Activated CD4-positive, CD25-positive, alpha-beta regulatory T cell (primary cell): Measurements from ENCODE around the gene AGMAT.
"Not testable (repeated sequence)": the region's sequence is repeated elsewhere in the genome, so short reads cannot be mapped to it uniquely, and the experiment has no call there.

Source experiments
- DNase-seq, 4 experiments: peaks; one replicate each; lab custom pipeline; 2025; lab: John Stamatoyannopoulos, UW

The AGMAT gene

GRCh38 chr1:15616373-15617172 lies 31.7 kb upstream of the AGMAT start:
- no peak for DNase-seq

GRCh38 chr1:15610167-15610566 lies 25.3 kb upstream of the AGMAT start:
- DNase-seq, result no peak

- no peak for DNase-seq
Measured at GRCh38 chr1:15609631-15610030, 24.8 kb upstream of the AGMAT start.

- no peak for DNase-seq
Measured at GRCh38 chr1:15605398-15606383, 20.8 kb upstream of the AGMAT start.

- not testable (repeated sequence) for DNase-seq
Measured at GRCh38 chr1:15604400-15604799, 19.5 kb upstream of the AGMAT start.

- DNase-seq, result not testable (repeated sequence)
Measured at GRCh38 chr1:15603966-15604282, 19.1 kb upstream of the AGMAT start.

GRCh38 chr1:15603050-15603965 lies 18.5 kb upstream of the AGMAT start:
- DNase-seq, result peak; percentile 68 to 89 (median 78)

- no peak for DNase-seq
Measured at GRCh38 chr1:15598436-15598835, 13.6 kb upstream of the AGMAT start.

GRCh38 chr1:15595809-15596617 lies 11.2 kb upstream of the AGMAT start:
- DNase-seq, result no peak

- no peak for DNase-seq
Measured at GRCh38 chr1:15592285-15592684, 7.4 kb upstream of the AGMAT start.

GRCh38 chr1:15583016-15583706 lies 1.7 kb downstream of the AGMAT start:
- DNase-seq, result no peak

- no peak for DNase-seq
Measured at GRCh38 chr1:15579683-15580047, 5.2 kb downstream of the AGMAT start.

- DNase-seq, result peak in 2 of 4 experiments; percentile 7 to 31
Measured at GRCh38 chr1:15578921-15579682, 5.7 kb downstream of the AGMAT start.

- no peak for DNase-seq
Measured at GRCh38 chr1:15577691-15578090, 7.2 kb downstream of the AGMAT start.

GRCh38 chr1:15575549-15576150 lies 9.2 kb downstream of the AGMAT start:
- DNase-seq, result no peak

GRCh38 chr1:15574741-15575140 lies 10.1 kb downstream of the AGMAT start:
- DNase-seq, result no peak

- DNase-seq, result no peak
Measured at GRCh38 chr1:15573477-15573876, 11.4 kb downstream of the AGMAT start.

- DNase-seq, result no peak
Measured at GRCh38 chr1:15571266-15571665, 13.6 kb downstream of the AGMAT start.

- no peak for DNase-seq
Measured at GRCh38 chr1:15570861-15571260, 14.0 kb downstream of the AGMAT start.
